Activated T-helper 9 cell treated with anti-CD3 and anti-CD28 coated beads, Interleukin-2, amount 50 U/mL, for 16 hours (primary cell): Measurements from ENCODE around the gene SLC43A2.

ENCODE experiments used
- DNase-seq: peaks from one replicate; pipeline ENCODE4 v3.0.0-alpha.2; 2020; ENCODE audit warnings: low read depth

The SLC43A2 gene

DNA sequence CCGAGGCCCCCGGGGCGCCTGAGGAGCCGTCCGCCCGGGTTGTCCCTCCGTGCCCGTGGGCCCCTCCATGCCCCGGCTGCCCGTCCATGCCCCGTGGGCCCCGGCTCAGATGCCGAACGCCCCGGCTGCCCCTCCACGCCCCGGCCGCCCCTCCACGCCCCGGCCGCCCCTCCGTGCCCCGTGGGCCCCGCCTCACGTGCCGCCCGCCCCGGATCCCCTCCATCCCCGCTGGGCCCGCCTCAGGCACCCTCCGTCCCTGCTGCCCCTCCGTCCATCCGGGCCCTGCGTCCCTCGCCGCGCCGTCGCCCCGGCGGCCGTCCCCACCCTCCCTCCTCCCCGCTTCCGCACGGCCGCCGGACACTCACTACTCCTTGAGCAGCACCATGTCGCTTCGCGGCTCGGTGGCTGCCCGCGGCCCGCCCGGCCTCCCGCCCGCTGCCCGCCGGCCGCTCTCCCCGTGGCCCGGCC lies 66.4 kb downstream of the SLC43A2 start:
- DNase-seq: peak; percentile 14

- DNase-seq: peak; percentile 28
Observed at GRCh38 chr17:1561420-1562175, 67.0 kb downstream of the SLC43A2 start.

DNA sequence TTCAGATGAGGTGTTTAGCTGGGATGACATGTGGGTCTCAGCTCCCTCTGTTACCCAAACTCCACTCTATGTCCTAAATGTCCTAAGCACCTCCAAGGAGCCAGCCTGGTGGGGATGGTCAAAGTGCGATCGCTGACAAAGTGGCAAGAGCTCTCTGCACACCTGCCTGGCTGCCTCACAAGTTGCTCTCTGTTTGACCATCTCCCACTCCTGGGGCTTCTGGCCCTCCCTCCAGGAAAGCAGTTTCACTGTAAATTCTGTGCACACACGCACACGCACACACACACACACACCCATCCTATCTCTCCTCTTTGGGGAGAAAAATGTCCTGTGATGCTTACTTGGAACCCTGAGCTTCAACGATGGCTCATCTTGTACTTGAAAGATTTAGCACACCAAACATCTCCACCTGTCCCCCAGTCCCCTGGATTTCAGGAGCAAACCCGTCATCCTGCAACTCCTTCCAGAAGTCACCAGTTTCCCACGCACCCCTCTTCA lies 67.7 kb downstream of the SLC43A2 start:
- no peak for DNase-seq

DNA sequence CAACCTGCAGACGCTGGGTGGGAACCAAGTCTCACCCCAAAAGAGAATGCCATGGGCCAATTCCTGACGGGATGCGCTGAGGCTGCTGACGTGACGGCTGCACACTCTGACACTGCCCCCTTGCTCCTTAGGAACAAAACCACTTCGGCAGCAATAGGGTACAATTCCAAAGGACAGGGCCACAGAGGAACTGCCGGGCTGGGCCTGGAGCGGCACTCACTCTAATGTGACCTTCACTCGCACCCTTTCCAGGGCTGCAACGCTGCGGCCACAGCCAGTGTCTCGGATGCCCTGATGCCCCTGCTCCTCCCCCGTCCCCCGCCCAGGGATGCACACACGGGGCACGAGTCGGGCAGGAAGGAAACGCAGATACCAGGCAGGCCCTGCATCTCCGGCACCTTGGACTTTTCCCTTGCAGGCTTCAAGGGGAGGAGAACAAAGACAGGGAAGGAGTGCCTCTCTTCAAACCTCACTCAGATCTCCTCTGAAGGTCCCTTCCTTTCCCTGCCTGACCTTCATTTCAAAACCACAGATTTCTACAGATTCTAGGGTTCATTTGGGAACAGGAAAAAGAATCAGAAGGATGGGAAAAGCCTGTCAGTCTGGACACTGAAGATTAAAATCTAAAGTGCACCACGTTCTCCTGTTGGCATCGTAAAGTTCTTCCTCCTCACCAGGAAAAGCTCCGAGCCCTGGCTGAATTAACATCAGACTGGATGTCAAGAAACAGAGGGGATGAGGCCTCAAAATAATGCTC lies 68.4 kb downstream of the SLC43A2 start:
- no peak for DNase-seq

DNA sequence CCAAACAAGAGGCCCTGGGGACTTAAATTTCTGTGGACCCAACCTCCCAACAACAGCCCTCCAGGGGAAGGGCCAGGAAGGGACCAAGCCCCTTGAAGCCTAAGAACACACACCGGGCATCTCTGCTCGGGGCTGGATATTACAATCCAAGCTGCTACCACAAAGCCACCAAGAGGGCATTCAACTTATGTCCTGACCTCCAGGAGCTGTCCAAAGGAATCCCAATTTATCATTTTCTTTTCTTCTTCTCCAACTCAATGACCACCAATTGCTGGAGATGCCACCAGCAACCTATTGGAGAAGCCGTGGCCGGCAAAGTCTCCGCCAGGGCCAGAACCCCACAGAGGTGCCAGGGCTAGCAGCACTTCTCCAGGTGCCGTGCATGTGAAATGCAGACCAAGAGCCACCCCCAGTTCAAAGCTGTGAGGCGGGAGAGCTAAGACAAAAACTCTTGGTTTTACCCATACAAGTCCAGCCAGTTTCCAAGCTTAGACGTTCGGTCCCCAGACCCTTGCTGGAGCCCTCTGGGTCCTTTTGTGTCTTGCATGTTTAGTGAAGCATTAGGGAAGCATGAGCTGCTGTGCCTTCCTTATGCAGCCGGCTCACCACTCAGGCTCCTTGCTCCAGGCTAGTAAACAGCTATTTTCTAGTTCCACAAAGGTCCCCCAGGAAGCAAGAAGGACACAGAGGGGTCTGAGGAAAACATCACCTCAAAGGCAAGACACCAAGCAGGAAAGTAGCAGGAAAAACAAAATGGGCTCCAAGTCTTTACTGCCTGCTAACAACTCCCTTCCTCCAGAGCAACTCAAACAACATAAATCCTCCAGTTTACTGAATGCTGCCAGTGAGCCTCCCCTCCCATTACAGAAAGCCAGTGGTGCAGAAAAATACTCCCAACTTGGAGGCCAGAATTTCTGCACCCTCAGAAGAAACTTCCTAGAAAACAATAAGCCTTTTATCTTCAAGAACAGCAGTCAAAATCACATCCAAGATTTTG lies 69.3 kb downstream of the SLC43A2 start:
- no peak for DNase-seq

- DNase-seq: no peak
Observed at GRCh38 chr17:1558401-1558800, 70.2 kb downstream of the SLC43A2 start.

- no peak for DNase-seq
Observed at GRCh38 chr17:1557355-1558095, 71.1 kb downstream of the SLC43A2 start.

- no peak for DNase-seq
Observed at GRCh38 chr17:1555651-1556471, 72.8 kb downstream of the SLC43A2 start.

DNA sequence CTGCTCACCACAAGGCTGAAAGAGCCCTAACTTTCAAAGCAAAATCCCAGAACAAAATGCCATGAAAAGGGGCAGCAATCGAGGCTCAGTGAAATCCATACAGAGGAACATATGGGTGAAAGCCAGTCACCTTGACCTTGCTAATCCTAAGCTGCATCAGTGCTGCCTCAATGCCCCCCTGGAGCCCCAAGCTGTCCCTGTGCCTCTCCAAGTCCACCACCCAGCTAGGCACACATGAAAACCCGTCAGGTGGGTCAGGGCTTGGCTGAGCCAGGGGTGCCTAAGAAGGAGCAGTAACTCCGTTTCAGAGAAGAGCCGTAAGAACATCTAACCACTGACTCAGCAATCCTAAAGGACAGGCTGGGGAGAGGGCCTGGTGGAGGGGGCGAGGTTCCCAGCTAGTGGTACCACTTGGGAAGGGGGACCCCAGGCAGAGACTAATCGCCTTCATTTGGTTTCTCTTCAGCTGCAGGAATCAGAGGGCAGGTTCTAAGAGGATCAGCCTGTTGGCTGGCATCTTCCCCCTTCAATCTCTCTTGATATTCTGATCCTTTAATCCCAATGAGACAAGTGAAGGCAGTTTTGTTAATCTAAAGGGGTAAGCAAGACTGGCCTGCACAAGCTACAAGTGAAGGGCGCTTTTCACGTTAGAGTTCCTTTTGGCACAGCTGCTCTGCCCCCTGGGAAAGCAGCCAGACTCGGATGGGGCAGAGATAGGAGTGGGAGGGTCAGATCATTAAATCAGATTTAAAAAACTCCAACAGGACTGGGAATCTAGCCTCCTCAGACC lies 73.7 kb downstream of the SLC43A2 start:
- DNase-seq: no peak

DNA sequence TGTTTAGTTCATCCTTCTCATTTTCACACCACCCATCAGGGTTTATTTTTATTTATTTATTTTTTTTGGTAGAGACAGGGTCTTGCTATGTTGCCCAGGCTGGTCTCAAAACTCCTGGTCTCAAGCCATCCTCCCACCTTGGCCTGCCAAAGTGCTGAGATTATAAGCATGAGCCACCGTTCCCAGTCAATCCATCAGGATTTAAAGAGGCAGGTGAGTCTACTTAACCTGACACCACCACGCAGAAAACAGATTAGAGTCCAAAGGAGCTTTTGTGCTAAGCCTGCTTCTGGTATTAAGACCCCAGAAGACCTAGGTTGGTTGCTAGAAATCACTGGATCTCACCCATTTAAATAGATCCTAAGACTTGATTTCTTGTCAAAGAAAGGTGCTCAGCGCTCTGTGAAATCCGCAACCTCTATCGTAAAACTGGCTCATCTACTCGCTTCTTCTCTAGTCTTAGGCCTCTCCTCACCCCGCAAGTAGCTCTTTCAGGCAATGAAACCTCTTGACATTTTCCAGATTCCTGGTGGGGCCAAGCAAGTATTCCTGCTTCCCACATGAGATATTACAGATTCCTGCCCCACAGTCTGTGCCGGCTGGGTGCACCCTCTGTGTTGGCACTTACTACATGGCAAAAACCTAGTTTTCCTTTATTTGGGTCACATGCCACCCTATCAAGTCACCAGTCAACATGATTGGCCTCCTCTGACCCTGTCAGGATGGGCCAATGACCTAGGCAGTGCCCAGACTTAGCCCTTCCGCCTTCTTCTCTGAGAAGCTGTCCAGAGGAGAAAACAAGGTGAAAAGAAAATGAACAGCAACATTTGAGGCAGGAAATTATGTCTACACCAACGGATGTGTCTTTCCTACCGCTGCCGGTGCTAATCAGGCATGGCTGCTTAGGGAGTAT lies 75.0 kb downstream of the SLC43A2 start:
- no peak for DNase-seq

DNA sequence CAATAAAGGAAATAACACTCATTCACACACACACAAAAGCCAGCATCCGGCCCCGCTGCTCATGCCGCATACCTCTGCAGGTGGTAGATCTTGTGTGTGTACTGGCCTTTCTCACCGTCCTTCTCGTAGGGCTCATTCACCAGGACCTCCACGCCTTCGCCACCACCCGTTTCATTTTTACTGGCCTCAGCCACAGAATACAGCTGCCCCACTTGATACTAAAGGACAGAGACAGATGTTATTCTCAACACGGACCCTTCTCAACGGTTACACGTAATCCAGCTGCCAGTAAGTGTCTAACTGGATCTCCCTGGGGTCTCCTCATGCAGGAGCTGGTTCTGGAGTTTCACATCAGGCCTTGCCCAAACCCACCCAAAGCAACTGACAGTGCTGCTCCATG lies 75.7 kb downstream of the SLC43A2 start:
- DNase-seq: no peak

DNA sequence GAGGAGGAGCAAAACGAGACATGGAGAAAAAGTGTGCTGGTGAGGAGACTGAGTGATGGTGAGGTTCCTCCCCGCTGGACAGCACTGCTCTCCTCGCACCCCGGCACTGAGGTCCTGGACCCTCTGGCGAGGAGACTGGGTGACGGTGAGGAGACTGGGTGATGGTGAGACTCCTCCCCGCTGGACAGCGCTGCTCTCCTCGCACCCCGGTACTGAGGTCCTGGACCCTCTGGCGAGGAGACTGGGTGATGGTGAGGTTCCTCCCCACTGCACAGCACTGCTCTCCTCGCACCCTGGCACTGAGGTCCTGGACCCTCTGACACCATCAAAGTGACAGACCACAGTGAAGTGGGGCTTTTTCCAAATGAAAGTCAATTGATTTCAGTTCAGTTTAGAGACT lies 76.9 kb downstream of the SLC43A2 start:
- DNase-seq: no peak

GRCh38 chr17:1548032-1548431 lies 80.6 kb downstream of the SLC43A2 start:
- DNase-seq: no peak

DNA sequence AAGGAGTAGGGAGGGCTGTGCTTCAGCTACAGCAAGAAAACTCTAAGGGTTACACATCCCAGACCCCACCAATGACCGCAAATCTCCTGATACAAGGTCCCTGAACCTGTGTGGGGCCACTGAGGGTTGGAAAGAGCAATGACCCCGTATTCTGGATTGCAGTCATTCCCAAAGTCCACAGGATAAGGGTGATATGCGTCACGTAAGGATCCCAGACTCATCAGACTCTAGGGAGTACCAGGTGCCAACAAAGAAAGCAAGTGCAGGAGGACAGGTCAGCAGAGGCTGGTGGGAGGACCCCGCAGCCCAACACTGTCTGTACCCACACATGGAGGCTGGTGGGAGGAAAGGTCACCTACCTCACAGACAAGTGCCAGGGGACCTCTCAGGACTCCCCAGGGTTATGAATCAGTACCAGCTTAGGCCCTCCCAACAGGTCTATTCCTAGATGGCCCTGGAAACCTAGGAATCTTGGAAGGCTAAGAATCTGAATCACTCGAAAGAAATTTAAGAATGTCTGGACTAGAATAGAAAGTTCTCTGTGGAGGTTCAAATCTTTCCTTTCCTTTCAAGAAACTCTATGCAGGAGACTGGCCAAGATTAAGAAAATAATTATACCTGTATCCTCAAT lies 82.2 kb downstream of the SLC43A2 start:
- DNase-seq: no peak

DNA sequence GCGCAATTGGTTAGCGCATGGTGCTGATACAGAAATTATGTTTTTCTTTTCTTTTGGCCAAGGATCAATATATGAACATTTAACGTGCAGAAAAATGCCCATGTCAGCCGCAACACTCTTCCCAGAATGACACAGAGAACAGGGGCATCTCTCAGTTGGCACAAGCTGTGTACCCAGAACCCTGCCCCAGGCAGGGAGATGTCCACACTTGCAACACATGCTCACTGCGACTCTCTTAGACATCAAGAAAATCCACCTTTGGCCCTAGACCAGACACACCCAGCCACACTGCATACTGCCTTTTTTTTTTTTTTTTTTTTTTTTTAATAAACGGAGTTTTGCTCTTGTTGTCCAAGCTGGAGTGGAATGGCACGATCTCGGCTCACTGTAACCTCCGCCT lies 83.0 kb downstream of the SLC43A2 start:
- no peak for DNase-seq

DNA sequence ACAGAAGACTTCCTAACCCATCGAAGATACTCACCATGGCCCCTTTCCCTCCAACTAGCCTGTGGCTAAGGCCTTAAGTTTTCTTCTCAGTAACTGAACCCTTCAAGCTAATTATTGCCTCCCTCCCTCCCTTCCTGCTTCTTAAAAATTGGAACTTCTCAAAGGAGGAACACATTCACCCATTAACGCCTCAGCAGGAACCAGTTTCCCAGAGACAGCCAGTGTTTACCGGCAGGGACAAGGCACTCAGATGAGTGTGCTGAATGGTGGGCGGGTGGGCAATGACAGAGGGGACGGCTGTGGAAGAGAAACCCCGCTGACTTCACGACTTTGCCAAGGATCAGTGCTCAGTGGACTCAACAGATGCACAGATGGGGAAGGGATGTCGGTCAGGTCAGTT lies 86.3 kb downstream of the SLC43A2 start:
- no peak for DNase-seq

GRCh38 chr17:1541367-1541904 lies 87.2 kb downstream of the SLC43A2 start:
- DNase-seq: no peak

GRCh38 chr17:1539811-1540210 lies 88.8 kb downstream of the SLC43A2 start:
- no peak for DNase-seq
